Testis (tissue), 3 donors: Measurements from ENCODE around the gene BAIAP2L1. TPM values are rescaled to one million over a fixed set of nuclear protein-coding genes. Genes with fewer than 3 reads are reported as not detected.
"Not testable (repeated sequence)": the region's sequence is repeated elsewhere in the genome, so short reads cannot be mapped to it uniquely, and the experiment has no call there.

ENCODE experiments used
- DNase-seq: peaks from one replicate; pipeline ENCODE4 v3.0.0-alpha.2; 2019
- H3K27ac ChIP-seq, 2 donors: fragments of 200-600 bp; sonication (generic); one replicate each; pipeline ENCODE4 v1.5.1; 2019
- H3K27me3 ChIP-seq: fragments of 200-600 bp; sonication (generic); one replicate; pipeline ENCODE4 v1.5.1; 2019
- H3K36me3 ChIP-seq: fragments of 200-600 bp; sonication (generic); one replicate; pipeline ENCODE4 v1.5.1; 2017; ENCODE audit warnings: low read depth; ENCODE audit errors: missing control alignments
- H3K4me1 ChIP-seq: fragments of 200-600 bp; sonication (generic); one replicate; pipeline ENCODE4 v1.5.1; 2019
- H3K4me3 ChIP-seq, 2 donors: fragments of 200-600 bp; sonication (generic); one replicate each; pipeline ENCODE4 v1.5.1; 2017 to 2019
- H3K9me3 ChIP-seq: fragments of 200-600 bp; sonication (generic); one replicate; pipeline ENCODE4 v1.5.1; 2017
- CTCF ChIP-seq, 3 experiments: fragments of 450-650 bp in 2 of 3; fragments of 200-600 bp in 1 of 3; sonication (generic) in 1 of 3; IDR thresholded peaks; one replicate each; pipeline ENCODE4 v1.5.1; 2016 to 2019; ENCODE audit warnings: antibody characterized with exemption in 3 of 3, mild to moderate bottlenecking in 2 of 3, moderate library complexity in 1 of 3
- POLR2A ChIP-seq: fragments of 450-650 bp; IDR thresholded peaks from one replicate; pipeline ENCODE4 v1.6.1; 2017; ENCODE audit warnings: antibody characterized with exemption, mild to moderate bottlenecking, moderate library complexity
- WGBS, 2 donors: methylation state at CpG; one replicate each; pipeline ENCODE4 v1.1.5; 2018; 5-methylcytosine and 5-hydroxymethylcytosine counted together
- intact Hi-C: fragments of 100-400 bp; cut with DNase I; formaldehyde crosslinking; loops from one replicate; pipeline ENCODE4 v1.15.1; 2023; ENCODE audit warnings: low total_unique reads
- polyA plus RNA-seq: library from polyadenylated mRNA; stranded (reverse); fragments of 350-450 nt; fragmentation: Illumina TruSeq; extraction: RNeasy Lipid Tissue Mini Kit (QIAGEN cat#74804); gene quantifications from one replicate; pipeline ENCODE4 v1.2.3, GENCODE V29; 2014; ENCODE audit warnings: low read depth, low replicate concordance; ENCODE audit not compliant: insufficient read depth
- total RNA-seq, 2 donors: library from RNA; depleted of rRNA; stranded (reverse); fragments of >200 nt; gene quantifications; one replicate each; pipeline ENCODE4 v1.2.3, GENCODE V29; 2016

Gene BAIAP2L1
- total and polyA plus RNA-seq, 3 donors from 2014 or later = 16.8 to 24.2 (median 23.5) TPM

- intact Hi-C loops = no loop called here
- Histone ChIP-seq H3K36me3 (no peaks in the 10 kb centered on the region), H3K27ac (no peak overlapping the region), H3K4me3 (no peak overlapping the region), H3K27me3 (no peaks in the 10 kb centered on the region), H3K4me1 (no peaks in the 10 kb centered on the region), H3K9me3 (no peaks in the 10 kb centered on the region)
- 77 to 79% methylated on average over 23 to 24 of the region's 24 CpGs for WGBS, 2 donors
- TF ChIP-seq CTCF (IDR thresholded peaks at IDR 0.05) = no peak
- no peak for TF ChIP-seq POLR2A
- DNase-seq = no peak
These were observed 78.3 kb downstream of the BAIAP2L1 start for GRCh38 chr7:98322331-98323270.

- DNase-seq = no peak
- Histone ChIP-seq H3K4me1 (no peaks in the 10 kb centered on the region), H3K27ac (no peak overlapping the region), H3K36me3 (no peaks in the 10 kb centered on the region), H3K9me3 (no peaks in the 10 kb centered on the region), H3K4me3 (no peak overlapping the region), H3K27me3 (no peaks in the 10 kb centered on the region)
- WGBS, 2 donors = 69 to 72% methylated on average over 10 of the region's 10 CpGs
- intact Hi-C loops = no loop called here
- no peak for TF ChIP-seq CTCF (IDR thresholded peaks at IDR 0.05)
- TF ChIP-seq POLR2A = no peak
These were observed 79.6 kb downstream of the BAIAP2L1 start for GRCh38 chr7:98321301-98321700.

- TF ChIP-seq CTCF (IDR thresholded peaks at IDR 0.05) (no peak), POLR2A (no peak)
- Histone ChIP-seq H3K36me3 (no peaks in the 10 kb centered on the region), H3K27me3 (no peaks in the 10 kb centered on the region), H3K4me1 (no peaks in the 10 kb centered on the region), H3K27ac (no peak overlapping the region), H3K4me3 (no peak overlapping the region), H3K9me3 (no peaks in the 10 kb centered on the region)
- intact Hi-C loops = no loop called here
- DNase-seq = no peak
- WGBS, 2 donors = 95% methylated on average over 9 of the region's 9 CpGs
These were observed 81.7 kb downstream of the BAIAP2L1 start for GRCh38 chr7:98319176-98319575.

GRCh38 chr7:98317366-98318040, 83.4 kb downstream of the BAIAP2L1 start:
- Histone ChIP-seq H3K4me1 (no peaks in the 10 kb centered on the region), H3K4me3 (no peak overlapping the region), H3K9me3 (no peaks in the 10 kb centered on the region), H3K36me3 (no peaks in the 10 kb centered on the region), H3K27ac (no peak overlapping the region), H3K27me3 (no peaks in the 10 kb centered on the region)
- intact Hi-C loops = no loop called here
- no peak for TF ChIP-seq POLR2A
- TF ChIP-seq CTCF (IDR thresholded peaks at IDR 0.05) = no peak
- WGBS, 2 donors = 93 to 96% methylated on average over 14 of the region's 14 CpGs
- DNase-seq = no peak

GRCh38 chr7:98315994-98316527, 84.8 kb downstream of the BAIAP2L1 start:
- H3K27ac ChIP-seq, intact Hi-C loops, H3K4me3 ChIP-seq, H3K27me3 ChIP-seq, H3K36me3 ChIP-seq, H3K4me1 ChIP-seq, H3K9me3 ChIP-seq, DNase-seq: not testable (repeated sequence)
- 94 to 98% methylated on average over 4 of the region's 4 CpGs for WGBS, 2 donors
